ENCODE results near the gene PRDM10. TPM values are rescaled to one million over a fixed set of nuclear protein-coding genes. Genes with fewer than 3 reads are reported as not detected.

PRDM10 gene
- polyA plus RNA-seq, 12 donors, result 4.6 to 11.7 (median 7.4) TPM; not detected in 1

Other genes with a start within 250 kb of the PRDM10 start
- gene TMEM45B, start 187.0 kb downstream of the PRDM10 start, polyA plus RNA-seq (ENCODE audit: insufficient read length in 12 of 12), result 10 to 100 TPM in 1 of 12 donors, 1 to 10 TPM in 3, under 1 TPM in 7, not detected in 1; 0.19 to 15.9 (median 0.41) TPM
- gene NFRKB, start 107.3 kb downstream of the PRDM10 start, polyA plus RNA-seq (ENCODE audit: insufficient read length in 12 of 12), result 10 to 100 TPM in 11 of 12 donors, not detected in 1; 18.1 to 30.4 (median 20.0) TPM
- 100 to 1,000 TPM; 122 to 365 (median 146) TPM for gene APLP2, start 67.1 kb upstream of the PRDM10 start, polyA plus RNA-seq (ENCODE audit: insufficient read length in 12 of 12)
- gene ST14, start 156.9 kb upstream of the PRDM10 start, polyA plus RNA-seq (ENCODE audit: insufficient read length in 12 of 12), result 10 to 100 TPM in 2 of 12 donors, 1 to 10 TPM in 2, under 1 TPM in 7, not detected in 1; 0.21 to 42.4 (median 0.59) TPM

All from muscle of arm (tissue), 12 donors.